GM21576 (cell line): ENCODE data around the gene HBA1.
"Not testable (repeated sequence)": the region's sequence is repeated elsewhere in the genome, so short reads cannot be mapped to it uniquely, and the experiment has no call there.

Experiments used
- ATAC-seq: cut with Tn5 transposase; IDR thresholded peaks from one replicate; pipeline ENCODE4 v1.9.1; 2021; ENCODE audit warnings: mild to moderate bottlenecking, moderate library complexity; ENCODE audit not compliant: unreplicated experiment

Gene HBA1

DNA sequence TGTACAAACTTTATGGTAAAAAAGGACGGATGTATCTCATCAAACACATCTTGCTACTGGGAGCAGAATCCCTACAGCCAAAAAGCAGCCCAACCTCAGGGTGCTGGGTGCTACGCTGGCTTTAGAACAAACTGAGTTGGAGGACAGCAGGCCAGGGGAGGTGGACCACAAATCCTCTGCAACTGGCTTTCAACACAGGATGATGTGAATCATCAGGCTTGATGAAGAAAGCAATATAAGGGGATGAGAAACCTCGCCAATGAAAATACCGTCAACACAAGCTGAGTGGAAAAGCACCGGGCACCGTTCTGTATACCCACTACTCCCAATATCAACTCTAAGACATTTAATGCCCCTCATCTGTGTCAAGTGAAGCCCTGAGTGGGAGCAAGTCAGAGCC is 18.0 kb downstream of the HBA1 start:
- no peak for ATAC-seq

- ATAC-seq = no peak
Observed at GRCh38 chr16:200388-200787, 23.9 kb downstream of the HBA1 start.

GRCh38 chr16:203246-203645 is 26.8 kb downstream of the HBA1 start:
- ATAC-seq = no peak

DNA sequence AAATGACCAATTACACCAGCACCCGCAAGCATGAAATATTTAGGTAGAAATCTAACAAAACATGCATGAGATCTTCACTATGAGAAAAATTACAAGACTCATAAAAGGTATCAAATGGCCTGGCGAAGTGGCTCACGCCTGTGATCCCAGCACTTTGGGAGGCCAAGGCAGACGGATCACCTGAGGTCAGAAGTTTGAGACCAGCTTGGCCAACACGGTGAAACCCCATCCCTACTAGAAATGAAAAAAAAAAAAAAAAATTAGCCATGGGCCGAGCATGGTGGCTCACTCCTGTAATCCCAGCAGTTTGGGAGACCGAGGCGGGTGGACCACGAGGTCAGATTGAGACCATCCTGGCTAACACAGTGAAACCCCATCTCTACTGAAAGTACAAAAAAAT is 27.6 kb downstream of the HBA1 start:
- ATAC-seq = not testable (repeated sequence)

GRCh38 chr16:209359-209758 is 32.9 kb downstream of the HBA1 start:
- not testable (repeated sequence) for ATAC-seq

DNA sequence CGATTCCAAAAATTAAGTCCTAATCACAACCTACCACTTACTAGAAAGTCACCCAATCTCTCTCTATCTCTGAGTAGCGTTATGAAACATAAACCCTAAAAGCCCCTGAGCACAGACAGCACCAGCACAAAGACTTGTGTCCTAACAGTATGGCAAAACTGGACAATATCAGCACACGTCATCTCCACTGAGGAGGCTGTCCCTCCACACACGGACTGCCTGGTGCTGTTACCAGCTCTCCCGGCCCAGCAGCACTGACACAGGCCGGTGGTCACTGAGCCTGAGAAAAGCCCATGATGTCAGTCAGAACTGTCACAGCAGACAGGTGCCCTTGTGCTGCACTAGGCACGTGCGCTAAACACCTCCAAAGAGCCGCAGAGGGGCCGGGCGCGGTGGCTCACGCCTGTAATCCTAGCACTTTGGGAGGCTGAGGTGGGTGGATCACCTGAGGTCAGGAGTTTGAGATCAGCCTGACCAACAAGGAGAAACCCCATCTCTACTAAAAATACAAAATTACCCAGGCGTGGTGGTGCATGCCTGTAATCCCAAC is 35.2 kb downstream of the HBA1 start:
- not testable (repeated sequence) for ATAC-seq

- ATAC-seq = no peak
Observed at GRCh38 chr16:212999-213398, 36.5 kb downstream of the HBA1 start.

GRCh38 chr16:220021-220420 is 43.5 kb downstream of the HBA1 start:
- ATAC-seq = no peak
